IPS-18a (cell line): Measurements from ENCODE around the gene PXN.
"Not testable (repeated sequence)": the region's sequence is repeated elsewhere in the genome, so short reads cannot be mapped to it uniquely, and the experiment has no call there.

Experiments used
- H3K27ac ChIP-seq: one replicate; pipeline ENCODE4 v1.5.1; 2013; ENCODE audit warnings: low read length
- H3K27me3 ChIP-seq: one replicate; pipeline ENCODE4 v1.6.1; 2013; ENCODE audit warnings: mild to moderate bottlenecking, low read length; ENCODE audit not compliant: control insufficient read depth, insufficient read depth
- H3K36me3 ChIP-seq: one replicate; pipeline ENCODE4 v1.6.1; 2013; ENCODE audit warnings: low read depth, low read length; ENCODE audit not compliant: control insufficient read depth
- H3K4me1 ChIP-seq: one replicate; pipeline ENCODE4 v1.6.1; 2013; ENCODE audit warnings: low read depth, low read length; ENCODE audit not compliant: control insufficient read depth
- H3K4me3 ChIP-seq: one replicate; pipeline ENCODE4 v1.5.1; 2013; ENCODE audit warnings: low read length
- H3K9ac ChIP-seq: one replicate; pipeline ENCODE4 v1.6.1; 2013; ENCODE audit warnings: mild to moderate bottlenecking, low read length, moderate library complexity
- H3K9me3 ChIP-seq: one replicate; pipeline ENCODE4 v1.6.1; 2013; ENCODE audit warnings: low read depth, low read length; ENCODE audit not compliant: control insufficient read depth

The PXN gene

GRCh38 chr12:120247183-120247582 lies 18.3 kb downstream of the PXN start:
- Histone ChIP-seq H3K9ac (no peak overlapping the region), H3K27me3 (no peaks in the 10 kb centered on the region), H3K4me1 (no peaks in the 10 kb centered on the region), H3K36me3 (no peaks in the 10 kb centered on the region), H3K27ac (no peak overlapping the region), H3K4me3 (no peak overlapping the region), H3K9me3 (no peaks in the 10 kb centered on the region)

GRCh38 chr12:120246705-120247104 lies 18.8 kb downstream of the PXN start:
- H3K9me3 ChIP-seq, H3K4me3 ChIP-seq, H3K27me3 ChIP-seq, H3K27ac ChIP-seq, H3K4me1 ChIP-seq, H3K36me3 ChIP-seq, H3K9ac ChIP-seq: not testable (repeated sequence)

- H3K4me3 ChIP-seq: no peak overlapping the region
- H3K9ac ChIP-seq: no peak overlapping the region
- H3K4me1 ChIP-seq: no peaks in the 10 kb centered on the region
- no peaks in the 10 kb centered on the region for H3K9me3 ChIP-seq
- no peaks in the 10 kb centered on the region for H3K36me3 ChIP-seq
- no peak overlapping the region for H3K27ac ChIP-seq
- no peaks in the 10 kb centered on the region for H3K27me3 ChIP-seq
These were observed 22.4 kb downstream of the PXN start for GRCh38 chr12:120242971-120243699.

GRCh38 chr12:120242275-120242799 lies 23.2 kb downstream of the PXN start:
- Histone ChIP-seq H3K4me1 (no peaks in the 10 kb centered on the region), H3K27ac (no peak overlapping the region)

GRCh38 chr12:120241561-120242274 lies 23.8 kb downstream of the PXN start:
- Histone ChIP-seq H3K27ac (no peak overlapping the region), H3K4me1 (no peaks in the 10 kb centered on the region), H3K9ac (no peak overlapping the region), H3K27me3 (no peaks in the 10 kb centered on the region), H3K9me3 (no peaks in the 10 kb centered on the region), H3K36me3 (no peaks in the 10 kb centered on the region), H3K4me3 (no peak overlapping the region)

More at GRCh38 chr12:120242275-120242799, 23.2 kb downstream of the PXN start:
- Histone ChIP-seq H3K4me3 (no peak overlapping the region), H3K9me3 (no peaks in the 10 kb centered on the region), H3K27me3 (no peaks in the 10 kb centered on the region), H3K36me3 (no peaks in the 10 kb centered on the region), H3K9ac (no peak overlapping the region)

GRCh38 chr12:120240495-120240833 lies 25.1 kb downstream of the PXN start:
- no peaks in the 10 kb centered on the region for H3K9me3 ChIP-seq
- H3K36me3 ChIP-seq: no peaks in the 10 kb centered on the region
- H3K27me3 ChIP-seq: no peaks in the 10 kb centered on the region
- H3K9ac ChIP-seq: no peak overlapping the region
- no peak overlapping the region for H3K27ac ChIP-seq
- H3K4me1 ChIP-seq: peaks cover 6% of the 10 kb centered on the region
- no peak overlapping the region for H3K4me3 ChIP-seq

DNA sequence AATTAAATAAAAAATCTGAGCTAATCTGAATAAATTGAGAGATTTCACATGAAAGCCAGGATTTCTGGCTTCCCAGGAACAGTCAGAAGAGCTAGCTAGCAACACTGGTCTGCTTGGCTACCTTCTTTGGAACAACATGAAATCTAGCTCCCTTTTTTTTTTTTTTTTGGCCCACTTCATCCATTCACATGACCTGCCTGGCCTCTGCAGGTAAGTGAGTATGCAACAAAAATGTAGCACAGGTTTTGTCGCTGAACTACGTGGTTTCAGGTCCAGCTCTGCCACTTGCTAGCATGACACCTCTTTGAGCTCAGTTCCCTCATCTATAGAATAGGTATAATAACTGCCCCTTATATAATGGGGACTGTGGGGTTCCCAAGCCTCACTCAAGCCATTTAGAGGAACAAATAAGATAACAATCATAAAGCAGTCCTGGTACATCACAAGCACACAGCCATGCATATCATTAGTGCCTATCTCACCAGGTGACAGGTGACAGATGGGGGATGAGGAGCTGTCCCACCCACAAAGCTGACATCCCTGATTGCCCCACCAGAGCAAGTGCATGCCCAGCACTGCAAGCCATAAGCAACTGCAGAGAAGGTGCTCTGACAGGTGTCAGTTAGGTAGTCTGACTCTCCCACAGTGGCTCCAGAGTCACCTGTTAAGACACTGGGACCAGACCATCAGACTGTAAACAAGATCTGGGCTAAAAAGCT lies 25.6 kb downstream of the PXN start:
- no peak overlapping the region for H3K27ac ChIP-seq
- no peaks in the 10 kb centered on the region for H3K36me3 ChIP-seq
- H3K4me3 ChIP-seq: no peak overlapping the region
- H3K9ac ChIP-seq: no peak overlapping the region
- no peaks in the 10 kb centered on the region for H3K27me3 ChIP-seq
- H3K9me3 ChIP-seq: no peaks in the 10 kb centered on the region
- H3K4me1 ChIP-seq: peaks cover 11% of the 10 kb centered on the region

DNA sequence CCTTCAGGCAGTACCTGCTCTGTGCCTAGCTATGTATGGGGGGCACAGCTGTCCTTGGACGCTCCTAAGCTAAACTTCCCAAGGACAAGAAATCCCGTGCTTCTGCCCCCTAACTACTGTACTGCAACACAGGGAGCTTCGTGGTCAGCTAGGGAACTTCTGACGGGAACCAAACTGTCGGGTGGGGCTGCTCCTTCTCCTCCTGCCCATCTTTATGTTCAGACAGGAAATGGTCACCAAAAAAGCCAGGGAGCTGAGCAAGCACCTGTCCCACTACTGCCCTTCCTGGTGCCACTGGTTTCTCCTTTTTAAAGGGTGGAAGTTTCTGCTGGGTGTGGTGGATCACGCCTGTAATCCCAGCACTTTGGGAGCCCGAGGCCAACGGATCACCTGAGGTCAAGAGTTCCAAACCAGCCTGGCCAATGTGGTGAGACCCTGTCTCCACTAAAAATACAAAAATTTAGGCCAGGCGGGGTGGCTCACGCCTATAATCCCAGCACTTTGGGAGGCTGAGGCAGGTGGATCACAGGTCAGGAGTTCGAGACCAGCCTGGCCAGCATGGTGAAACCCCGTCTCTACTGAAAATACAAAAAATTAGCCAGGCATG lies 26.6 kb downstream of the PXN start:
- H3K27me3 ChIP-seq: no peaks in the 10 kb centered on the region
- no peak overlapping the region for H3K27ac ChIP-seq
- H3K36me3 ChIP-seq: no peaks in the 10 kb centered on the region
- no peak overlapping the region for H3K9ac ChIP-seq
- H3K4me1 ChIP-seq: peaks cover 19% of the 10 kb centered on the region
- H3K4me3 ChIP-seq: no peak overlapping the region
- H3K9me3 ChIP-seq: no peaks in the 10 kb centered on the region

GRCh38 chr12:120238217-120238616 lies 27.3 kb downstream of the PXN start:
- Histone ChIP-seq H3K9ac (no peak overlapping the region), H3K27ac (no peak overlapping the region), H3K4me3 (no peak overlapping the region), H3K27me3 (no peaks in the 10 kb centered on the region), H3K4me1 (peaks cover 23% of the 10 kb centered on the region), H3K9me3 (no peaks in the 10 kb centered on the region), H3K36me3 (no peaks in the 10 kb centered on the region)

GRCh38 chr12:120237360-120238171 lies 28.0 kb downstream of the PXN start:
- H3K4me3 ChIP-seq: no peak overlapping the region
- peaks cover 29% of the 10 kb centered on the region for H3K4me1 ChIP-seq
- H3K27ac ChIP-seq: no peak overlapping the region

DNA sequence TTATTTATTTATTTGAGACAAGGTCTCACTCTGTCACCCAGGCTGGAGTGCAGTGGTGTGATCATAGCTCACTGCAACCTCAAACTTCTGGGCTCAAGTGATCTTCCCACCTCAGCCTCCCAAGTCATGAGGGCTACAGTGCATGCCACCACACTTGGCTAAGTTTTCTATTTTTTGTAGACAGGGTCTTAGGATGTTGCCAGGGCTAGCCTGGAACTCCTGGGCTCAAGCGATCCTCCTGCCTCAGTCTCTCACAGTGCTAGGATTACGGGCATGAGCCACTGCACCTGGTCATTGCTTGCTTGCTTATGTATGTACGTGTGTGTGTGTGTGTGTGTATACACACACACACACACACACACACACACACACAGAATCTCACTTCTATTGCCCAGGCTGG lies 28.7 kb downstream of the PXN start:
- H3K4me1 ChIP-seq: peaks cover 36% of the 10 kb centered on the region
- not testable (repeated sequence) for H3K9me3 ChIP-seq, H3K9ac ChIP-seq, H3K27me3 ChIP-seq, H3K27ac ChIP-seq, H3K4me3 ChIP-seq, H3K36me3 ChIP-seq

More at GRCh38 chr12:120237360-120238171, 28.0 kb downstream of the PXN start:
- H3K9ac ChIP-seq: no peak overlapping the region
- H3K9me3 ChIP-seq: no peaks in the 10 kb centered on the region
- no peaks in the 10 kb centered on the region for H3K36me3 ChIP-seq
- no peaks in the 10 kb centered on the region for H3K27me3 ChIP-seq
